Fibroblast of skin of abdomen (primary cell): ENCODE results near the gene FADS6.
A peak's percentile ranks its signal among the peaks of the same experiment; 100 is the strongest.
"Not testable (repeated sequence)": the region's sequence is repeated elsewhere in the genome, so short reads cannot be mapped to it uniquely, and the experiment has no call there.

Experiments
- DNase-seq: peaks from one replicate; pipeline ENCODE4 v3.0.0-alpha.2; 2013

The FADS6 gene

DNA sequence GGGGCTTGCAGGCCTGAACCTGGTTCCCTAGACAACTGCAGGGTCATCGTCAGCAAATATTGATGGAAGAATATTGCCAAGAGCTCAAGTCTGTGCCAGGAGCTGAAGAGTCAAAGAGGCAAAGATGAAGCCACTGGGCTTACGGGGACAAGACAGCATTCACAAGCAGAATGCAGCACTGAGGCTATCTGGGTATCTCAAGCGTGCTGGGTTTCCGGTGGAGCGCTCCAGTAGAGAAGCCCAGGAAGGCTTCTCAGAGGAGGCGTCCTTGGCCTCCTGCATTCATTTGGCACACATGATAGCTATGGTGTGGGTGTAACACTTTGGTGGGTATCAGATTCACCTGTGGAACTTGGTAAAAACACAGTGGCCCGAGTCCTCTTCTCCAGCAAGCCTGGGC lies 2.9 kb downstream of the FADS6 start:
- no peak for DNase-seq

DNA sequence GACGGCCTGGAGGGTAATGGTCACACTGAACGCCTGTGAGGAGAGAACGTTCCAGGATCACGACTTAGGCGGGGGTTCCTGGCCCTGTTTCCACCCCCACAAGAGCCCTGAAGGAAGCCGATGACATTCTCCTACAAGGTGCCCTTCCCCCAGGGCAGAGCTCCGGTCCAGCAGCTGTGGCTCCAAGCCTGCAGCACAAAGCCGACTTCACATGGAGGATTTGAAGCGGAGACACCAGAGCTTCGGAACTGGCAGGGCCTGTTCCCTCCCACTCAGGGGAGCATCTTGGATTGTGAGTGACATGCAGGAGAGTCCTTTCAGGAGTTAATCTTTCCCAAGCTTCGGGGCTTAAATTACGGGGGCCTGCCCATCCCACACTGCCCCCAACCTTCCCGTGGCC lies 5.0 kb downstream of the FADS6 start:
- no peak for DNase-seq

DNA sequence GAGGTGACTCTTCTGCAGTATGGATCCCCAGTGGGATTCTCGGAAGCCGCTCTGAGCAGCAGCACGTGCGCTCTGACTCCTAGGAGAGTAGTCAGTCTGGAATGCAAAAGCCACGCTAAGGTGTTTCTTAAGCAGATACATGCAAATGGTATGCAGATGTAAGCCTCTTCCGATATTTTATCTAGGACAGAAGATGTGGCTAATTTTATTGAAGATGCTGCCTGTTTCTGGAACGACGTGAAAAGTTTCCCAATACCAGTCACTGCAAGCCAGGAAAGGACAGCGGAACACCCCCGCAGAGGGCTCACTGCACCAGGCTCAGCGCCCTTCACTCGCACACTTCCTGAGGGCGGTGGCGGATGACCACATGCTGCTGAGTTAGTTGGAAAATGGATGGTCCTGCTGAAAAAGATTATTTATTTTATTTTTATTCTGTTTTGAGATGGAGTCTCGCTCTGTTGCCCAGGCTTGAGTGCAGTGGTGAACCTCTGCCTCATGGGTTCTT lies 10.1 kb downstream of the FADS6 start:
- peak; percentile 16 for DNase-seq

GRCh38 chr17:74882517-74883240 lies 10.8 kb downstream of the FADS6 start:
- no peak for DNase-seq

DNA sequence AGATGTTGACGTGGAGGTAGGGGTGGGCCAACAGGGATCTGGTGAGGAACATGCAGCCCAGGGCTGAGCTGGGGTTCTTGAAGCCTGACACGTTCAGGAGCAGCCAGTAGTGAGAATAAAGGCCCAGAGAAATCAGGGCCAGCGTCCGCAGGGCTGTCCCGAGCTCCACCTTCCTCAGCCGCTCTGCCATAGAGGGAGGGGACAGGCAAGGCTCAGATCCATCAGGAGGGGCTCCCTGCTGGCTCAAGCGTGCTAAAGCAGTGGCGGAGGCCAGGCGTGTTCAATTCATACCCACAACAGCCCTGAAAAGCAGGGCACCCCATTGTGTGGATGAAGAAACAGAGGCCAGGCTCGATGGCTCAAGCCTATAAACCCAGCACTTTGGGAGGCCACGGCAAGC lies 12.4 kb downstream of the FADS6 start:
- no peak for DNase-seq

- no peak for DNase-seq
Observed at GRCh38 chr17:74879308-74879707, 14.1 kb downstream of the FADS6 start.

DNA sequence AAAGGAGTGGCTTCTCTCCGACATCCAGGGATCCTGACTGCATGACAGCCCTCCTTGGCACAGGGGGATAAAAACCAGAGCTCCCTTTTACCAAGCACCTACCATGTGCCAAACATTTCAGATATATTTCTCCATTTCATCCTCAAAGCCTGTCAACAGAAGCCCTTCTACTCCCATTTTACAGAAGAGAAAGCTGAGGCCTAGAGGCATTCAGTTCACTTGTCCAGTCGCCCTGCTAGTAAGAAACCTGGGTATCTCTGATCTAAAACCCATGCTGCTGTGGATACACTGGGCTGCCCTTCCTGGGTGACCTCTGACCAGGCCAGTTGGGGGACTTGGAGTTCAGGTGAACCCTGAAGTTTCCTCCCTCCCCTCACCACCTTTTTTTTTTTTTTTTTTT lies 14.8 kb downstream of the FADS6 start:
- DNase-seq: no peak

DNA sequence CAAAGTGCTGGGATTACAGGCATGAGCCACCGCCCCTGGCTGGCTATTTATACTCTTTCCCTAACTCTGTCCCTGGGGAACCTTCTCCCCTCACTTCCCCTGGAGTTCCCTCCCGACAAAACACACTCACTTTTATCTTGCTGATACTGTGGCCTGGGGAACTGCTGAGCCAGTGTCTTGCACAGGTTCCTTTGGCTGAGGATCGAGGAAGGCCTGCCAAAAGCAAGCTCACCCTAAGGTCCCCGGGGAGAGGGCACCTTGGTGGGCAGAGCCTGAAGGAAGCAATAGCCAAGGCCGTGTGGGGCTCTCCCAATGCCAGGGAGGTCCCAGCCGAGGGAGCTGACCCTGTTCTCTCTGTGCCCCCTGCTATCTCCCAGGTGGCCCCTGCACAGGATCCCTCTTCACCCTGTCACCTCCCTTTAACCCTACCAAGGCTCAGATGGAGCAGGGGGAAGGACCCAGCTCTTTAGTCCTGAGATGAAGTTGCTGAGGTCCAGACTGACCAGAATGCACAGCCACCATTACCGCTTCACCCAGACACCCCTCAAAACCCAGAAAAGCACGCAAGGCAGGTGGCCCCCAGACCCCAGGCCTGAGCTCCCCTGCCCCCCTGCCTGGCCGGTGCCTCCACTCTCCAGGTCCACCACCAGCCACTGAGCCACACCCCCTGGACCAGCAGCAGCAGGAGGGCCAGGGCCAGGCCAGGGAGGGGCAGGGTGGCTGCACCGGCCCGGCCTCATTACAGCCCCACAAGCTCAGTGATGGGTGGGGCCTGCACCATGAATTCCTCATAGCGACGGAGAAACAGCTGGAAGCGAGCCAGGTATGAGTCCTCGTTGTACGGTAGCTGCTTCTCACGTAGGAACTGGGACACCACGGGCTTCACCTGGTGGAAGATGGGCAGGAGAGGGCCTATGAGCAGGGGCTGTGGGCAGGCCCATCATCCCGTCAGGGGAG lies 15.6 kb downstream of the FADS6 start:
- no peak for DNase-seq

GRCh38 chr17:74875977-74876593 lies 17.3 kb downstream of the FADS6 start:
- DNase-seq: no peak

GRCh38 chr17:74875155-74875976 lies 18.1 kb downstream of the FADS6 start:
- DNase-seq: no peak

GRCh38 chr17:74874615-74875037 lies 18.8 kb downstream of the FADS6 start:
- DNase-seq: no peak

DNA sequence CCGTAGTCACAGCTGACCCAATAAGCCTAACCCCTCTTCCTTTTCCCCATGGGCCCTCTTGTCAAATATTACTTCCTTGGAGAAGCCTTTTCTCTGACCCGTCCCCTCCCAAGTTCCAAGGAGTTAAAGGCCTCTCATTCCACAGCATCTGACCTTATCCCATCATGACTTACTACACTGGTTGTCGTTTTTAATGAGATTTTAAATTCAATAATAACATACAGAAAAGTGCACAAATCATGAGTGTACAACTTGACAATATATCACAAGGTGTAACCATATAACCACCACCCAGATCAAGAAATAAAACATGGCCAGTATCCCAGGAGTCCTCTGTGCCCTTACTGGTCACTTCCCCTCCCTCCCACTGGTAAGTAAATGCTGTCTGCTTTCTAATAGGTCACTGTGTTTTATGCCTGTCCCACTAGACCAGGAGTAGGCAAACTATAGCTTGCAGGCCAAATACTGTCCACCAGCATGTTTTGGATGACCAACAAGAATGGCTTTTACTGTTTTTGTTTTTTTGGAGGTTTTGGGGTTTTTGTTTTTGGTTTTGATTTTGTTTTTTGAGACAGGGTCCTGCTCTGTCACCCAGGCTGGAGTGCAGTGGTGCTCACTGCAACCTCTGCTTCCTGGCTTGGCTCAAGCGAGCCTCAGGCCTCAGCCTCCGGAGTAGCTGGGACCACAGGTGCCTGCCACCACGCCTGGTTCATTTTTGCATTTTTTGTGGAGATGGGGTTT lies 19.4 kb downstream of the FADS6 start:
- no peak for DNase-seq

- DNase-seq: peak; percentile 100
Observed at GRCh38 chr17:74873037-74873873, 20.2 kb downstream of the FADS6 start.

DNA sequence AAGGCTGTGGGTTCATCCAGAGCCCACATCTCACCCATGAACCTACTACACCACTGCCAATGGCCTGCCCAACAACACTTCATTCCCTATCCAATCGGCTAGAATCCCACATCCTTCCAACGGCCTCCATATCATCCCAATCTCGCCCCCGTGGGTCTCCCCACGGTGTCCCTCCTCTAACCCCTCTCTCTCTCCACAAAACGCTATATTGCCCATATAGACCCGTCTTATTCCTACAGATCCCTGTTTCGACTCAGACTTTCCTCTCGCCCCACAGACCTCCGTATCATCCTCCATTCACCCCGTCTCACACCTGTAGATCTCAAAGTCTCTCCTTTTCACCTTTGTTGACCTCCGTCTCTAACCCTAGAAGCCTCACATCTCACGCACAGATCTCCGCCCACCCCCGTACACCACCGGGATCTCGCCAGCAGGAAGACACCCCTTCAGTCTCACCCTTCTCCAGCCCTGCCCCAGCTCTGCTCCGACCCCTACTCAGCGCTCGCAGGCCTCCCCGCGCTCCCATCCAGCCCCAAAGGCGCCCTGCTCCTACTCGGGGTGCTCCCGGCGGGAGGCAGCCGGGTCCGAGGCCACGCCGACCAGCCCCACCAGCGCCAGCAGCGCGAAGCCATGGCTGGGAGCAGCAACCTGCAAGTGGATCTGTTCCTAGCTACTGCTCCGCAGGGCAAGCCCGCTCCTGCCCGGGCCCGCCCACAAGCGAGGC lies 21.0 kb downstream of the FADS6 start, which contains the start of gene FDXR:
Gene FDXR, minus strand, starts transcription at position 682 of the 724 bp plus-strand sequence. Its CDS starts 50 bp downstream, at position 632.
- DNase-seq: no peak

DNA sequence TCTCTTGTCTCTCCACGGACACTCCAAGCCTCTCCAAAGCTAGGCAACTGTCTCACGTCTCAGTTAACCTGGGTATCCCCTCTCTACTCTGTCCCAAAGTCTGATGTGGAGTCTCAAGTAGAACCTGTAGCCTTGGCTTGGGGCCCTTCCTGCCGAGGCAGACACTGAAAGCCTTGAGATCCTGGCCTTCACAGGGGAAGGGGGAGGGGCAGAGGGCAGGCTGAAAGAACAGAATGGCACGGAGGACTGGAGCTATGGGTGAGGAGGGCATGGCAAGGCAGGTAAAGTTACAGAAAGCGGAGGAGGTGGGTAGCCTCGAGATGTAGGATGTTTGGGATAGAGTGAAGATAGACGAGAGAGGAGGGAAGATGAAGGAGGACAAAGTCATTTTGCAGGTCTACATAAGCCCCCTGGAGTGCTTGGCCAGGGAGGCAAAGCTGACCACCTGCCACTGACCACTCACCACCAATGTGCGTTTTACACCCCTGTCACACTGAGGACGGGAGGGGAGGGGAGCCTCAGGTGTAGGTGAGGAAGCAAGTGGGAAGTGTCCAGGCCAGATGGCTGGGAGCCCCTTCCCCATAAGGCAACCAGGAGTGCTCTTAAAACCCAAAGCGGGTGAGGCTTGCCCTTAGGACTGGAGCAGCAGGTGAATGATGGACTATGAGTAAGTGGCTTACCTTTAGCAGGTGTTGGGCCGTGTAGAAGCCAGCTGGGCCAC lies 21.9 kb downstream of the FADS6 start:
- no peak for DNase-seq

DNA sequence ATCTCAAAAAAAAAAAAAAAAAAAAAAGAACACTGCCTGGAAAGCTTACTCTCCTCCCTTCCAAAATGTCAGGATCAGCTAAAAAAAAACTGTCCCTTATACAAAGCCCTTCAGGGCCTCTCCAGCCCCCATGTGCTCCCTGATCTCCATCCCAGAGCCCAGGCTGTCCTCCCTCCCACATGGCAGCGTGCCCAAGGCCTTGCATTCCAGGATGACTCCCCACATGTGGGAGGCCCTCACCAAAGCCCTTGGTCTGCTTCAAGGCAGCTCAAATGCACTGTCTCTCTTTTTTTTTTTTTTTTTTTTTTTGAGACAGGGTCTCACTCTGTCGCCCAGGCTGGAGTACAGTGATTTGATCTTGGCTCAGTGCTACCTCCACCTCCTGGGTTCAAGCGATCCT lies 22.9 kb downstream of the FADS6 start:
- peak; percentile 84 for DNase-seq

DNA sequence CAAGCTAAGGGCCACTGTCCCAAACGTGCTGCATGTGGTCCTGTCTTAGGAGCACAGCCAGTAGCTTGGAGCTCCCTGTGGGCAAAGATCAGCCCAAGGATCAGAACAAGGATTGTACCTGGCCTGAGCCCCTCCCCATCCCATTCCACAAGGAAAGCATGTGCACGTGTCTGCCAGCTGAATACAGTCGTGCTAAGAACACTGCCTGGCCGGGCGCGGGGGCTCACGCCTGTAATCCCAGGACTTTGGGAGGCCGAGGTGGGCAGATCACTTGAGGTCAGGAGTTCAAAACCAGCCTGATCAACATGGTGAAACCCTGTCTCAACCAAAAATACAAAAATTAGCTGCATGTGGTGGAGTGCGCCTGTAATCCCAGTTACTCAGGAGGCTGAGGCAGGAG lies 23.4 kb downstream of the FADS6 start:
- DNase-seq: not testable (repeated sequence)

DNA sequence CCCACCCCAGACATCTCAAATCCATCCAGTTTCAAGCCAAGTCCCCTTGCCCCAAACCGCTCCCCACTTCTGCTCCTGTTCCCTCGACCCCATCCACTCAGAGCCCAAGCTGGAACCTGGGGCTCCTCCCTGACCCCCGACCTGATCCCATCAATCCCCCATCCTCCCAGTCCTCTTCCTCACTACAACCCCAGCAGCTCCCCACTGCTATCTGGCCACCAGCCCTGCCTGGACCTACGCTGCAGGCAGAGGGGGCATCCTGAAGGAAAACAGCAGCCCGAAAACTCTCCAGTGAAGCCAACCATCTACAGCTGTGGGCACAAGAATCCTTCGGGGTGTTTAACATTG lies 24.6 kb downstream of the FADS6 start:
- DNase-seq: no peak
